ENCODE measurements around the gene CMTM3.

DNA sequence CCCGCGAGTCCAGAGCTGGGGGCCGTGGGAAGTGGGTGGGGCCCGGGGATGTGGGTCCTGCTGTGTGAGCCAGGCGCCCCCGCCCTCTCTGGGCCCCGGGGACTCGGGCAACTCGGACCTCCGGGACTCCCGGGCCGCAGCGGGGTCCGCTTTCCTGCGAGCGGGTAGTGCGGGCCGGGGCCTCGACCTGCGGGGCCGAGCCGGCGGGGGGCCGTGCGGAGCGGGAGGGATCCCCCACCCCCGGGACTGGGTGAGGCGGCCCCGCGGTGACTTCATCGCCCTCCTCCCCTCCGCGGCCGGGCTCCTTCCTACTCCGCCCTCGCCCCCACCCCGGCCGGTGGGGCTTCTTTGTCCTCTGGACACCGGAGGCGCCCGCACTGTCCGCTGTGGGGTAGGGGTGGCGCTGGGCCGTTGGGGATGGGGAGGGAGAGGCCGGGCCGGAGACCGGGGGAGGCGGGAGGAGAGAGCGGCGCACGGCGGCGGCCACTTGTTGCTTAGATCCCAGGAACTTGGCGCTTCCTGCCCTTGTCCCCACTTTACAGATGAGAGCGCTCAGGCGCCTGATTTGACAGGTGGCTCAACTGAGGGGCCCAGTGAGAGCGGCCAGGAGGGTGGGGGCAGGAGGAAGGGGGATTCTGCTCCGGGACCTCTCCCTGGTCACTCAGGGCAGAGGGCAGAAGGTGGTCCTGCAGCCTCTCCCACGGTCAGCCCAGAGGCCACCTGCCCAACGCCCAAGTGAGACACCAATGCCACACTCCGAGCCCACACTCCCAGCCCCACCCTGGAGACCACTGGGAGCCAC is 874 bp downstream of the CMTM3 start:
- TF ChIP-seq, protein P1, sequence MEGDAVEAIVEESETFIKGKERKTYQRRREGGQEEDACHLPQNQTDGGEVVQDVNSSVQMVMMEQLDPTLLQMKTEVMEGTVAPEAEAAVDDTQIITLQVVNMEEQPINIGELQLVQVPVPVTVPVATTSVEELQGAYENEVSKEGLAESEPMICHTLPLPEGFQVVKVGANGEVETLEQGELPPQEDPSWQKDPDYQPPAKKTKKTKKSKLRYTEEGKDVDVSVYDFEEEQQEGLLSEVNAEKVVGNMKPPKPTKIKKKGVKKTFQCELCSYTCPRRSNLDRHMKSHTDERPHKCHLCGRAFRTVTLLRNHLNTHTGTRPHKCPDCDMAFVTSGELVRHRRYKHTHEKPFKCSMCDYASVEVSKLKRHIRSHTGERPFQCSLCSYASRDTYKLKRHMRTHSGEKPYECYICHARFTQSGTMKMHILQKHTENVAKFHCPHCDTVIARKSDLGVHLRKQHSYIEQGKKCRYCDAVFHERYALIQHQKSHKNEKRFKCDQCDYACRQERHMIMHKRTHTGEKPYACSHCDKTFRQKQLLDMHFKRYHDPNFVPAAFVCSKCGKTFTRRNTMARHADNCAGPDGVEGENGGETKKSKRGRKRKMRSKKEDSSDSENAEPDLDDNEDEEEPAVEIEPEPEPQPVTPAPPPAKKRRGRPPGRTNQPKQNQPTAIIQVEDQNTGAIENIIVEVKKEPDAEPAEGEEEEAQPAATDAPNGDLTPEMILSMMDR (IDR thresholded peaks at IDR 0.05; ENCODE audit: low read length): no peak; the same call in 1 of the 2 replicates
- TF ChIP-seq EZH2 (IDR thresholded peaks at IDR 0.05; ENCODE audit: borderline replicate concordance, low read length): no peak

Measured in OCI-LY1 (cell line).